Activated naive CD4-positive, alpha-beta T cell treated with anti-CD3 and anti-CD28 coated beads, Interleukin-2, amount 50 U/mL, for 16 hours (primary cell): ENCODE data around the gene STX12.
"Not testable (repeated sequence)": the region's sequence is repeated elsewhere in the genome, so short reads cannot be mapped to it uniquely, and the experiment has no call there.

Source experiments
- DNase-seq: peaks from one replicate; pipeline ENCODE4 v3.0.0-alpha.2; 2020

The STX12 gene

DNA sequence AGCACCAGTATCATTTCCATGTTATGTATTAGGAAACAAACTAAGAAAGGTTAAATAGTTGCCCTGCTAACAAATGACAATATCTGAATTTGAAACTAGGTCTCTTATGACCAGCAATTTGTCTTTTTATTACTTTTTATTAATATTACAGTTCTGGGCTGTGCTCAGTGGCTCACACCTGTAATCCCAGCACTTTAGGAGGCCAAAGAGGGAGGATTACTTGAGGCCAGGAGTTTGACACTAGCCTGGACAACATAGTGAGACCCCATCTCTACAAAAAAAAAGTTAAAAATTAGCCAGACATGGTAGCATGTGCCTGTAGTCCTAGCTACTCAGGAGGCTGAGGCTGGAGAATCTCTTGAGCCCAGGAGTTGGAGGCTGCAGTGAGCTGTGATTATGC lies 3.3 kb downstream of the STX12 start:
- not testable (repeated sequence) for DNase-seq

DNA sequence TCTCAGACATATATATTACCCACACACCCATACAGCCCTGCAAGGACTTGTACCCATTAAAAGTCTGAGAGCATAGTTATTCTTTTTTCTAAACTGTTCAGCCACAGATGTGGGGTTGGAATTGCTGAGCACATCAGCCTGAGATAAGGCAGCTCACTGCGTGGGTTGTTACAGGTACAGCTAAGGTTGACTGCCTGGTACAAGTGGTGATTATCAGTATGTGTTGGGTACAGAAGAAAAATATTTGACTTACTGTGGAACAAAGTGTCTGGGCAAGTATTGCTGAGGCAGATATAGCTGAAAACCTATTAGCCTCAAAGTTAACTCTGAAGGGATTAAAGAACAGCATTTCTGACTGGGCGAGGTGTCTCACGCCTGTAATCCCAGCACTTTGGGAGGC lies 5.0 kb downstream of the STX12 start:
- no peak for DNase-seq

DNA sequence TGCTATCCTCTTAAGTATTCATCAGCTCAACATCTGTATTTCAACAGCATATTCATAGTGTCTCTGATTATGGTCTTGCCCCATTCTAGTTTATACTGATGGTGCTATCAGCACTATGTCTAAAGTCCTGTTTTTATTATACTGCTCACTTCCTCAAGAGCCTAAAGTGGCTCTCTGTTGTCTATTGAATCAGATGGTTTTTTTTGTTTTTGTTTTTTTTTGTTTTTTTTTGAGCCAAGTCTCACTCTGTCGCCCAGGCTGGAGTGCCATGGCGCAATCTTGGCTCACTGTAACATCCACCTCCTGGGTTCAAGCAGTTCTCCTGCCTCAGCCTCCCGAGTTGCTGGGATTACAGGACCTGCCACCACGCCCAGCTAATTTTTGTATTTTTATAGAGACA lies 6.1 kb downstream of the STX12 start:
- no peak for DNase-seq

DNA sequence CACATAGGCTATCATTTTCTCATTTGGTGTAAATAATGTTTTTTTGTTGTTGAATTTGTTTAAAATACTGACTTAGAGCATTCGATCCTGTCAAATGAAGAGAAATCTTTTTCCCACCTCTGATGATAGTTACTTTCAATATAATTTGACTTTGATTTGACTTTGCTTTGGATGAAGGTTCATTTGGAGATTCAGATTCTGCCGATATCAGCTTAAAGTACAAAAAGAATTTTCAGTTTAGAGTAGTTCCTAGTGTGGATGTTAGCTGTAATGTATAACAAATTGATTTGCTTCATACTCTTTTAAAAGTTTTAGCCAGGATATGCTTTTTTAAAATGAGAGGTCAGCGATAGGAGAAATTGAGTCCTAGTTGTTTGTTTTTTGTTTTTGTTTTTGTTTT lies 9.9 kb downstream of the STX12 start:
- no peak for DNase-seq

DNA sequence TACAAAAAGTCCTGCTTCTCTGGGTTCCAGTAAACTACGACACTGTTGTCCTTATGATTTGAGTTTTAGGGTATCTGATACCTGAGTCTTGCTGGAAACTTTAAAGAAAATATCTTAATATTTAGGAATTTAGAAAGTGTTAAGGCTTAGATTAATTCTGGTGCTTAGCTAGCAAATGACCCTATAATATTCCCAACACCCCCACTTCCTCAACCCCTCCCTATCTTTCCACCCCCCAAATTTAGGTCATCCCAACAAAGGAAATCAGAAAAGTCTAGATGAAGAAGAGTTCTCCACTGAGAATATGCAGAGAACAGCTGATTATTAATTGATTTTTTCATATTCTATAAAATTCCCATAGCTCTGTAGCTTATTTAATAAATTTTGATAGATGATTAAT lies 11.7 kb downstream of the STX12 start:
- DNase-seq, result no peak

DNA sequence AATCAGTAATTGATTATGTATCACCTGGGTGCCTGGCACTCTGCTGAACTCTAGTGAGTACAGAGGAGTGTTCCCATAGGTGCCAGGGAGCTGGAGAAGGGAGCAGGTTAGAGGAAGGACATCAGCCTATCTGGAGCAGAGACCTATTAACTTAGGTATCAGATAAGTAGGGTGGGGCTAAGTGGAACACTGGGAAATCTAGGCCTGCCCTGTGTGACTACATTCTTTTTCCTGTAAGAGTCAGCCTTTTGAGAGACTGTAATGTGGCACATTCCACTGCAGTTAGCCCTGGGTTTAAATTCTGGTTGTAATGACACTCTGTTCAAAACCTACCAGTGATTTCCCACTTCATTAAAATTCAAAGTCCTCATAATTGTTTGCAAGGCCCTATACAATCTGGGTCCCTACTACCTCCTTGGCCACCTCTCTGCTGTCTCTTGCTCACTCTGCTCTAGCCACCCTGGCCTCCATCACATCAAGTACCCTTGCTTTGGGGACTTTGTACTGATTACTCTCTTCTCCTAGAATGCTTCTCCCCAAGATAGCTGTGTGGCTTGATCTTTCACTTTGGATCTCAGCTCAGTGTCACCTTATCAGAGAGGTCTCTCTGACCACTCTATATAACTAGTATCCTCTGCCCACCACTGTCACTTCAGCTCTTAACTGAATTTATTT lies 12.9 kb downstream of the STX12 start:
- DNase-seq, result no peak

DNA sequence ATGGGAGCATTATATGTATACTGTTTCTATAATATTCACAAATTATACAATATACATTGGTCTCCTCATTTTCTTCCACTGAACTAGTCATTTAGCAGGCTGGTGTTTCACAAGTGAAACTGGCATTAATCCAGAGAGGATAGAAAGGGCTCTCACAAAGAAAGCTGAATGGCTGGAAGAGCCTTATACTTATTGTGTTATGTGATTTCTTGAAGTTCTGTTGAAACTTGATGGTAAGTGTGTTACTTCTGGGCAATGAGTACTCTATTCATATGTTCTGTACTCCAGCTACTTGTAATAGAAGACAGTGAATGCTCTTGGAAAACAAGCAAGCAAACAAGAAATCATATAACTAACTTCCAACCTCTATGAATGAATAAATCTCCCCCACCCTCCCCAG lies 14.9 kb downstream of the STX12 start:
- no peak for DNase-seq

DNA sequence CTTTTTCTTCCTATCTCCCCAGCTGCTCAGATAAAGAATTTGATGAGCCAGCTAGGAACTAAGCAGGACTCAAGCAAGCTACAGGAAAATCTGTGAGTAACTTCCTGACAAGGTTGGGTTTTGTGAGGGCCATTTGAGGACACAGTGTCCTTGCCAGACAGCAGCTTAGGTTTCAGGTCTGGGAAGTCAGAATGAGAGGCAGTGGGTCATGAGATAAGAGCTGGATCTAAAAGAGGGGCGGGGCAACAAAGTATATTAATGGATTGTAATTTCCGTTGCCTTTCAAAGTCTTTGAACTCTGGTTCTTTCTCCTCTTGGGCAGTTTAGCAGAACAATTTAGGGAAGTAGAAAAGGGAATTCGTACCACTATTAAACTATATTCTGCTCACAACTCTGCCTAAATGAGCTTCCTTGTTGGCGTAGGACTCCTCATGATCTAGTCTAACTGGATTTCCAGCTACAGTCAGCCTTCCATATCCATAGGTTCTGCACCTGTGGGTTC lies 16.6 kb downstream of the STX12 start:
- DNase-seq, result no peak

DNA sequence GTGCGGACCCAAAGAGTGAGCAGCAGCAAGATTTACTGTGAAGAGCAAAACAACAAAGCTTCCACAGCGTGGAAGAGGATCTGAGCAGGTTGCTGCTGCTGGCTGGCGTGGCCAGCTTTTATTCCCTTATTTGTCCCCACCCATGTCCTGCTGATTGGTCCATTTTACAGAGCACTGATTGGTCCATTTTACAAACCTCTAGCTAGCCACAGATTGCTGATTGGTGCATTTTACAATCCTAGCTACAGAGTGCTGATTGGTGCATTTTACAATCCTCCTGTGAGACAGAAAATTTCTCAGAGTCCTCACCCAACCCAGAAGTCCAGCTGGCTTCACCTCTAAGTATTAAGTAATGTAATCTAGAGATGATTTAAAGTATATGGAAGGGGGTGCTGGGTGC lies 17.3 kb downstream of the STX12 start:
- DNase-seq, result not testable (repeated sequence)

DNA sequence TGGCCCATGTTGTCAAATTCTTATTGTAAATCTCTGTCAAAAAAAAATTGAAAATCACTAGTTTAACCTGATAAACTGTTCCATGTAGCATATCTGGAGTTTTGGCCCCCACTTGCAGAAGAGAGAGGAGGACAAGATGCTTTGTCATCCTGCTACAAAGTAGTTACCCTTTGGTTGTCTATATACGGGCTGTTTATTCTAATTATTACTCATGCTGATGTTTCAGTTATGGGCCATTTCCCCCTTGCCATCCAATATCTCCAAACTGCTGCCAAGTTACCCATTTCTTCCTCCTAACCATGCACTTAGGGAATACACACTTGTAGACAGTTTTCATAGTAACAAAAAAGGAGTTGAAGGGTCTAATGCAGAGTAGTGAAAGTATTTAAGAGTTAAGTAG lies 22.6 kb downstream of the STX12 start:
- no peak for DNase-seq

DNA sequence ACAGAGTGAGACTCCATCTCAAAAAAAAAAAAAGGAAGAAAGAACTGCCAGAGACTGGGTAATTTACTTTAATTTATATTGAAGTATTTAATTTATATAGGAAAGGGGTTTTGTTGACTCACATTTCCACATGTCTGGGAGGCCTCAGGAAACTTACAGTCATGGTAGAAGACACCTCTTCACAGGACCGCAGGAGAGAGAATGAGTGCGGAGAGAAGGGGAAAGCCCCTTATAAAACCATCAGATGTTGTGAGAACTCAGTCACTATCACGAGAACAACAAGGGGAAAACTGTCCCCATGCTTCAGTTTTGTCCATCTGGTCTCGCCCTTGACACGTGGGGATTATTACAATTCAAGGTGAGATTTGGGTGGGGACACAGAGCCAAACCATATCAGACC lies 31.8 kb downstream of the STX12 start:
- no peak for DNase-seq

DNA sequence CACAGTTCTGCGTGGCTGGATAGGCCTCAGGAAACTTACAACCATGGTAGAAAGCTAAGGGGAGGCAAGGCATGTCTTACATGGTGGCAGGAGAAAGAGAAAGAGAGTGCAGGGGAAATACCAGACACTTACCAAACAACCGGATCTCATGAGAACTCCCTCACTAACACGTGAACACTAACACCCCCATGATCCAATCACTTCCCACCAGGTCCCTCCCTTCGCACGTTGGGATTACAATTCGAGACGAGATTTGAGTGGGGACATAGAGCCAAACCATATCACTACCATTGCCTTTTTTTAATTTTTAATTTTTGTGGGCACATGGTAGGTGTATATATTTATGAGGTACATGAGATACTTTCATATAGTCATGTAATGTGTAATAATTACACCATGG lies 33.7 kb downstream of the STX12 start:
- no peak for DNase-seq

DNA sequence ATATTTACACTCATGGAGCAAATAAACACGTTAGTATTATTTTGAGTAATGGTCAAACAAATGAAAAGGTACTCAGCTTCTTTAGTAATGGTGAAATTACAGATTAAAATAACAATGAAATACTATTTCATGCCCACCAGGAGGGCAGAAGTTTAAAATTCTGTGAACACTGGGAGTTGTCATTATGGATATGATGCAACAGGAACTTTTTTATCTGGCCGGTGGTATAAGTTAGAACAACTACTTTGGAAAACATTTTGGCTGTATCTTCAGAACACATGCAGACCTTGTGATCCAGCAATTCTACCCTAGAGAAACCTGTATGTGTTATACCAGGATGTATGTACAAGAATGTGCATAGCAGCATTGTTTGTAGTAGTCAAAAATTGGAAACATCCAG lies 34.4 kb downstream of the STX12 start:
- no peak for DNase-seq

DNA sequence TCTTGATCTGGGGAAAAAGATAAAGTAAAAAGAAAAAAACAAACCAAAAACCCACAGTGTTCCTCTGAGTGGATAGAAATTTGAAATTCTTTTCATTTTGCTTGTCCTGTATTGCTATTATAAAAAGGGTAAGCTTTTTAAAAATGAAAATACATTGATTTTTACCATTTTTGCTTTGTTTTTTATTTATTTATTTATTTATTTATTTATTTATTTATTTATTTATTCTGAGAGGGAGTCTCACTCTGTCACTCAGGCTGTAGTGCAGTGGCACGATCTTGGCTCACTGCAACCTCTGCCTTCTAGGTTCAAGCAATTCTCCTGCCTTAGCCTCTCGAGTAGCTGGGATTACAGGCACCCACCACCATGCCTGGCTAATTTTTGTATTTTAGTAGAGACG lies 35.1 kb downstream of the STX12 start:
- DNase-seq, result not testable (repeated sequence)

DNA sequence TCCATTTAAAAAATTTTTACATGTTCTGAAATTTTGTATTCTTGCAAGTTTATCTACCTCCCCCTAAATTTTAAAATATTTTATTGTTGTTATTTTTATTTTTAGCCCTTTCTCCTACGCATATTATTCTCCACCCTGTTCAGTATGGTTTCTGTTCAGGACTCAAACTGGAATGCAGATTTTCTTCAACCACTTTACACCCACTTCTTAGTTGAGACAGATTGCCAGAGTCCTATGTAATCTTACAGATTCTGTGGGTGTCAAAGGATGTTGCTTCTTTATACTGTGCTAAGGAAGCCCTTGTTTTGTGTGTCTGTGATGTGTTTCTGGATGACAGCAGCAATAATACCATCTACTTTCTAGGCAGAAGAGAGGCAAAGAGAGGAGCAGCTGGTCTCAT lies 36.9 kb downstream of the STX12 start:
- DNase-seq, result no peak

DNA sequence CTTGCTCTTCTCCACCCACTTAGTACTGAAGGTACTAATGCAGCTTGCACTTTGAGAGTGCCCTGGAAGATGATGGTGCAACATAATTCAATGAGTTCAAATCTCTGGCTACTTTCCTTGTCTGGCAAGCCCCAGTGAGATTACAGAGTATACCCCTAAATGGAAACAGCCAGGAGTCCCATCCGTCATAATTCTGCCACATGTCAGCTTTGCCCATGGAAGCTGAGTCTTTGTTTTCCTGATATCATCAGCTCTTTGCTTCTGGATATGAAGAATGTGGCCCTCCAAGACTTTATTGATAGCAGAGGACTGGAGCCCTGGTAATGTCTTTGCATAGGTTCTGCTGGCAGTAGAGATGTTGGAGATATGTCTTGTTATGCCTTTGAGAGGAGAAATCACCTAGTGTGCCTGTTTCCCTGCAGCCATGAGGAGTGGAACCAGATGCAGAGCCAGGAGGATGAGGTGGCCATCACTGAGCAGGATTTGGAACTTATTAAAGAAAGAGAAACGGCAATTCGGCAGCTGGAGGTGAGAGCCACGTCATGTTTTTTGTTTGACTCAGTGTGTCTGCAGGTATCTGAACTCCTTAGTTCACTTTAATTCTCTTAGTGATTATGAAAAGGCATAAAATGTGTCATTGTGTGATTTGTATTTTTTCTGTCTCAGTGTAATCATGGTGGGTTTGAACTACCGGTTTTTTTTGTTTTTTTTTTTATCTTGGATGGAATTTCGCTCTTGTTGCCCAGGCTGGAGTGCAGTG lies 38.9 kb downstream of the STX12 start:
- DNase-seq, result no peak

DNA sequence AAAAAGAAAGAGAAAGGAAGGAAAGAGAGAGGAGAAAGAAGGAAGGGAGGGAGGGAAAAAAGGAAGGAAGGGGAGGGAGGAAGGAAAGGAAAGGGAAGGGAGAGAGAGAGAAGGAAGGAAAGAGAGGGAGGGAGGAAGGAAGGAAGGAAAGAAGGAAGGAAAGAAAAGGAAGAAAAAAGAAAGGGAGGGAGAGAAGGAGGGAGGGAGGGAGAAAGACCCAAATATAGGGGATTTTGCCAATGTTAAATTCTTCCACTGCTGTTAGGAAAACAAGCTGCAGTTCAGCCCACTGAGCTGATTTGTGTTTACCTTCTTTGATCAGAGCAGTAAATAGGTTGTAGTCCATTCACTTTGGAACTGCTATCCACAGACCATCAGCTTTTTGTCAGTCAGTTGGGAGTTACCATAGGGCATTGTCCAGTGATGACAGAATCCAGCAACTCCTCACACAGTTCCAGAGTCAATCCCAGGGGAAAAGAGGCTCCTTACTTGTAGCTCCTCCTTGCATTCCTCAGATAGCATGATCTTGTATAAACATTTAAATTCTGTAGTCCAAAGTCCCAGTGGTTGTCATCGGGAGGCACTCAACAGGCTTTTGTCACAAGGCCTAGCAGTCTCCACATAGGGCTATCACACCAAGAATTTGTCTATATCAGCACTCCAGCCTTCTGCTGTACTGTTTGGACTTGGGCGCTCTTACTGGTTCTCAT lies 44.1 kb downstream of the STX12 start:
- no peak for DNase-seq

DNA sequence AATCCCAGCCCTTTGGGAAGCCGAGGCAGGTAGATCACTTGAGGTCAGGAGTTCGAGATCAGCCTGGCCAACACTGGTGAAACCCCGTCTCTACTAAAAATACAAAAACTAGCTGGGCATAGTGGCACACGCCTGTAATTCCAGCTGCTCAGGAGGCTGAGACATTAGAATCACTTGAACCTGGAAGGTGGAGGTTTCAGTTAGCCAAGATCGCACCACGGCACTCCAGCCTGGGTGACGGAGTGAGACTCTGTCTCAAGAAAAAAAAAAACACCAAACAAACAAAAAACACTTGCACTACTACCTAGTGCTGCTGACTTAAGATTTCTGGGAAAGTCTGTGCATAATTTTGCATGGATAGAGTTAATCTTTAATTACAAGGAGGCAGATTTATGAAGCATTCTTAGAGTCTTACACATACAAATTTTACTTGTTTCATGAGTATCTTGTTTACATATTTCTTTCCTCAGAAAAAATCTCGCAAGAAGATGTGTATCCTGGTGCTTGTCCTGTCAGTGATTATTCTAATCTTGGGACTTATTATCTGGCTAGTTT lies 48.8 kb downstream of the STX12 start:
- no peak for DNase-seq

DNA sequence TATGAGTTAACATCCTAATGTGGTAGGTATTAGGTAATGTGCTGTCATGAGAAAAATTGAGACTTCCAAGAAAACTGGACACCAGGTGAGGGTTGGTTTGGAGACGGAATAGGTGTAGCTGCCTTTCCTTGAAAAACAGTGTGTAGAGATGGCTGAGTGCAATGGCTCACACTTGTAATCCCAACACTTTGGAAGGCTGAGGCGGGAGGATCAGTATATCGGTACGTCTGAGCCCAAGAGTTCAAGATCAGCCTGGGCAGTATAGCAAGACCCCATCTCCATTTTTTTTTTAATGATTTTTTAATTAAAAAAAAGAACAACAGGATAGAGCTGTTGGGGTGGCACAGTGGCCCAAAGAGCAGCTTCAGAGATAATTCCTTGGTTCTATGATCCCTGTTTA lies 50.8 kb downstream of the STX12 start:
- DNase-seq, result no peak

DNA sequence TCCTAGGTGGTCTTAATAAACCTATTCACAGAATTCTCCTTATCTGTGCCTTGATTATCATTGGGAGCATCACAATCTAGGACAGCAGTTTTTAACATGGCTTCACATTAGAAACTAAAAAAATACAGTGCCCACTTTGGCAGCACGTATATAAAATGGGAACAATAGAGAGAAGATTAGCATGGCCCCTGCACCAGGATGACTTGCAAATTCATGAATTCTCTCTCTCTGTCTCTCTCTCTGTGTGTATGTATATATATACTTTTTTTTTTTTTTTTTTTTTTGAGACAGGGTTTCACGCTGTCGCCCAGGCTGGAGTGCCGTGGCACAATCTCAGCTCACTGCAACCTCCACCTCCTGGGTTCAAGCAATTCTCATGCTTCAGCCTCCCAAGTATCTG lies 51.4 kb downstream of the STX12 start:
- DNase-seq, result no peak

DNA sequence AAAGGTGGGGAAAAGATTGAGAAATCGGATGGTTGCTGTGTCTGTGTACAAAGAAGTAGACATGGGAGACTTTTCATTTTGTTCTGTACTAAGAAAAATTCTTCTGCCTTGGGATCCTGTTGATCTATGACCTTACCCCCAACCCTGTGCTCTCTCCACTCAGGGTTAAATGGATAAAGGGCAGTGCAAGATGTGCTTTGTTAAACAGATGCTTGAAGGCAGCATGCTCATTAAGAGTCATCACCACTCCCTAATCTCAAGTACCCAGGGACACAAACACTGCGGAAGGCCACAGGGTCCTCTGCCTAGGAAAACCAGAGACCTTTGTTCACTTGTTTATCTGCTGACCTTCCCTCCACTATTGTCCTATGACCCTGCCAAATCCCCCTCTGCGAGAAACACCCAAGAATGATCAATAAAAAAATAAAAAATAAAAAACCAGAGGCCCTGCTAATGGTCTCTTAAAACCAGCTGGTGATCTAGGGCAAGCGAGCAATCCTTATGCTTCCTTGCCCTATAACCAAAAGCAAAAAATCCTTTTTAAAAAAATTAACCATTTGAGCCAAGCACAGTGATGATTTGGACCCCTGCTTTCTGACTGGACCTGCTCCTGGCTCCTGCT lies 56.4 kb downstream of the STX12 start:
- DNase-seq, result not testable (repeated sequence)

DNA sequence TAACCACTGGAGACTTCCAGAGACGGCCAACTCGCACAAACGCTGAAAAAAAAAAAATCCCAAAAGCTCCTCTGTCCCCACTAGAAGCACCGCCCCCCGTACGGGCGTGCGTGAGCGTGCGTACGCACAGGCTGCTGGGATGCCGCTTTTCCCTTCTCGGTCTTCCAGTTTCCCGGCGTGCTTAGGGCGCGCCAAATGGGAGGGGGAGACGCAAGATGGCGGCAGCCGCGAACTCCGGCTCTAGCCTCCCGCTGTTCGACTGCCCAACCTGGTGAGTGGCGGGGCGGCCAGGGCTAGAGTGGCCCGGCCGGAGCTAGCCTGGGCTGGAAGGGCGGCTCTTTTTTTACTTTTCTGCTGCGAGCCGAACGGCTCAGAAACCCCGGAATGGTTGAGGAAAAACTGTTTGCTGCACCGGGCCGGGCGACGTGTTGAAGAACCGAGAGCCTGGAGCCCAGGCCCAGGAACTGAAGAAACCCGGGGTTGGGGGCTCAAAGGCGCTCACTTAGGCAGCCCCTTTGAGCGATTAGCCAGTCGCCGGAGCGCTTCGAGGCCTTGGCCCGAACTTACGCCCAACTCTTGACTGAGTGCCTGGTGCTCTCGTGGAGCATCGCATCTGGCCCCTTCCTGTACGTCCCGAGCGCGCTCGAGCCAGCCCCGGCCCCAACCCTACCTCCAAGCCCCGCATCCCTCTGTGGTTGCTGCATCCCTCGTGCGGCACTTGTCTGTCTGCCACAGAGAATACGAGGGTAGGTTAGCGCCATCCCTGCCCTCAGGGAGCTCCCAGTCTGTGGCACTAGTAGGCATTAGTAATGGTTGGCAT lies 57.8 kb downstream of the STX12 start, which contains the start of gene PPP1R8:
TSS of gene PPP1R8 (plus strand) at position 162 of the 820 bp plus-strand sequence. CDS start at position 216, 54 bp downstream.
- peak; percentile 92 for DNase-seq
